ENCODE data around the gene CNN3.

- no peak for TF ChIP-seq EZH2phosphoT487 (IDR thresholded peaks at IDR 0.05; ENCODE audit: borderline replicate concordance)
- no peak for TF ChIP-seq CTCF (conservative IDR thresholded peaks at IDR 0.05; ENCODE audit: low read length)
Measured at GRCh38 chr1:94903280-94904009, 23.5 kb downstream of the CNN3 start.
